ENCODE measurements around the gene BSN.
A peak's percentile ranks its signal among the peaks of the same experiment; 100 is the strongest.
"Not testable (repeated sequence)": the region's sequence is repeated elsewhere in the genome, so short reads cannot be mapped to it uniquely, and the experiment has no call there.

The BSN gene

GRCh38 chr3:49673715-49674496 is 119.6 kb downstream of the BSN start, which contains the start of gene APEH:
Gene APEH, plus strand, starts transcription at chr3:49674351. Its CDS starts 51 bp downstream, at chr3:49674402.
- DNase-seq, result peak; percentile 98
- ATAC-seq, result peak; percentile 91

DNA sequence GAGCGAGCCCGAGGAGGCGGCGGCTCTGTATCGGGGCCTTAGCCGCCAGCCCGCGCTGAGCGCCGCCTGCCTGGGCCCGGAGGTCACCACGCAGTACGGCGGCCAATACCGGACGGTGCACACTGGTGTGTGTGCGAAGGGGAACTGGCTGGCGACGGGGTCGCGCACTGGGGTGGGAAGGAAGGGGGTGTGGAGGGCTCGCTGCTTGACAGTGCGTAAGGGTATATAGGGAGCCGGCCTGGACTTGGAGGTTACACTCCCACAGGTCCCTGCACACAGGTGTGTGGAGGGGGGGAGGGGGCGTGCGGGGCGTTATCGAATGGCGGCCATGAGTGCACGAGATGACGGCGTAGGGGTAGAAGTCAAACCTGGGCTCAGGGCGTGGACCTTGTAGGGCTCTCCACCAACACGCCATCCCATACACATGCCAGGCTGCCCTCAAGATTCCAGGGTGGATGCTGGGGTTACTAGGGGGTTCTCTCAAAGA is 120.3 kb downstream of the BSN start:
- DNase-seq (peak; percentile 38), ATAC-seq (peak; percentile 4)

DNA sequence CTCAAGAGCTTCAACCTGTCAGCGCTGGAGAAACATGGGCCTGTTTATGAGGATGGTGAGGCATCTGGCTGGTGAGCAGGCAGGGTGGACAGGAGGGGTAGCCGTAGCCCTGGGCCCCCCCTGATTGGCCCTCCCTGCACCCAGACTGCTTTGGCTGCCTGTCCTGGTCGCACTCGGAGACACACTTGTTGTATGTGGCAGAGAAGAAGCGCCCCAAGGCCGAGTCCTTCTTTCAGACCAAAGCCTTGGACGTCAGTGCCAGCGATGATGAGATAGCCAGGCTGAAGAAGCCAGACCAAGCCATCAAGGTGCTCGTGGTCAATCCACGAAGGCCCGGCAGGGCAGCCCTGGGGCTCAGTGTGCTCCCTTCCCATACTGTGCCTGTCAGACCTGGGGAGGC is 121.6 kb downstream of the BSN start:
- ATAC-seq, result no peak
- DNase-seq, result no peak

DNA sequence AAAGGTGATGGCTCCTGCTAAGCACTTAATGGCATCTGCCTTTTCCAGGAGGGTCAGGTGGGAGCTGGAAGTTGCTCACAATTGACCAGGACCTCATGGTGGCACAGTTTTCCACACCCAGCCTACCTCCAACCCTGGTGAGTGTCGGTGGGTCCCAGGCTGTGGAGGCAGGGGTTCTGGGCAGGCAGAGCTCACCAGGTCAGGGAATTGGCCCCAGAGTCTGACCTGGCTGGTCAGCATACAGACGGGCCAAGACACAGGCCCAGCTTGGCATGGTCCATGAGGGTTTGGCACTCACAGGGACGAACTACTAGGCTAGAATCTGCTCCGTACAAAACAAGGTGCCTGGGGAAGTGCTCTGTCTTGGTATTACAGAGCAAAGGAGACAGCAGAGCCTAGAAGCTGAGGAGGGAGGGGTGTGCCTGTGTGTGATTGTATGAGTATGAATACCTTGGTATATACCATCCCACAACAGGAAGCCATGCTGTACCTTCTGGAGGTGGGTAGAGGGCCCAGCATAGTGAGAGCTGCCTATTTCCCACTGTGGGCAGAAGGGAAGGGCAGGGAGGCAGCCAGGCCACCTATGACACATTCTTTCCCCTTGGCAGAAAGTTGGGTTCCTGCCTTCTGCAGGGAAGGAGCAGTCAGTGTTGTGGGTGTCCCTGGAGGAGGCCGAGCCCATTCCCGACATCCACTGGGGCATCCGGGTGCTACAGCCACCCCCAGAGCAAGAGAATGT is 126.4 kb downstream of the BSN start:
- no peak for DNase-seq
- ATAC-seq, result no peak

- ATAC-seq, result no peak
Observed at GRCh38 chr3:49681232-49681522, 126.9 kb downstream of the BSN start.

DNA sequence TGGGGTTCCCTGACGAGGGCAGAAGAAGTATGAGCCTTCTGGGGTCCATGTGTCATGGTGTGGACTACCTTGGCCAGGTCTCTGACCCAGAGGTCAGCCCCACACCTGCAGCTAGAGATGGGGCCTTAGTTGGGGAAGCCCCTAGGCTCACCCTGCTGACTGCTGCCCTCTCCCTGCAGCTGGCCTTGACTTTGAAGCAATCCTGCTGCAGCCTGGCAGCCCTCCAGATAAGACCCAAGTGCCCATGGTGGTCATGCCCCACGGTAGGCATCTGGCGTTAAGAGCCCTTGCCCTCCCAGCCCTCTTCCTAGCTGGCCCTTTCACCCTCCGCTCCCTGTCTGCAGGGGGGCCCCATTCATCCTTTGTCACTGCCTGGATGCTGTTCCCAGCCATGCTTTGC is 127.3 kb downstream of the BSN start:
- no peak for ATAC-seq
- DNase-seq, result no peak

More at GRCh38 chr3:49681232-49681522, 126.9 kb downstream of the BSN start:
- DNase-seq, result no peak

GRCh38 chr3:49683162-49683561 is 128.9 kb downstream of the BSN start:
- DNase-seq (no peak), ATAC-seq (no peak)

- DNase-seq, ATAC-seq: not testable (repeated sequence)
Observed at GRCh38 chr3:49684453-49684852, 130.2 kb downstream of the BSN start.

DNA sequence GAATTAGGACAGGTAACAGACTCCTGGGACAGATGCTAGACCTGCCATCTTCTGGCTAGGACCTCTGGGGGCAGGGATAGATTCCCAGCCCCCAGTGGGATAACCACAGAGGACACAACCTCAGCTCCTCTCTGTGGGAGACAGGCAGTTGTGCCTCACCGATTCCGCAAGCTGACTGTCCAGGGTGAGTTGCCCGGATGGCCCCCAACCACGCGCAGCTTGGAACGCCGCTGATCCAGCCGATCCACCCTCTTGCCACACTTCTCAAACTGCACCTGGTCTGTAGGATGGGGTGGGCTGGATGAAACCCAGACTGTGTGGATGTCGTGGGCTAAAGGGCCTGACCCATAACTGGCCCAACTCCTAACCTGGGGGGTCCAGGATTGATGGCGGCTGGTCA is 130.8 kb downstream of the BSN start:
- not testable (repeated sequence) for DNase-seq, ATAC-seq

GRCh38 chr3:49685846-49686245 is 131.6 kb downstream of the BSN start:
- DNase-seq, ATAC-seq: not testable (repeated sequence)

DNA sequence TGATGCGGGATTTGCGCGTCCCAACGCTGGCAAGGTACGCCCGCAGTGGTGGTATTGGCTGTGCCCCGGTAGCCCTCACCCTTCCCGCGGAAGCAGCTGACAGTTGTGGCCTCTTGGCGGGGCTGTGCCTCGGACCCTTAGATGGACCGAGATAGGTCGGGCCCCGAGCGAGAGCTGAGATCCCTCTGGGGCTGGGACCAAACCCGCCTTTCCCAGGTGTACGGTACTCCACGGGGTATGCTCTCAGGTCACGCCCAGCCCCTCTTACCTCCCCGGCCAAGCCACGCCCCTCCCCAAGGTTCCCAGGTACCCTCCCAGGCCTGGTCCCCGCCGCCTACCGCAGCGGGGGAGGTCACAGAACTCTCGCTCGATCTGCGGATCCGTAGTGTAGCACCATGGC is 132.1 kb downstream of the BSN start:
- peak; percentile 9 for ATAC-seq
- peak; percentile 44 for DNase-seq

DNA sequence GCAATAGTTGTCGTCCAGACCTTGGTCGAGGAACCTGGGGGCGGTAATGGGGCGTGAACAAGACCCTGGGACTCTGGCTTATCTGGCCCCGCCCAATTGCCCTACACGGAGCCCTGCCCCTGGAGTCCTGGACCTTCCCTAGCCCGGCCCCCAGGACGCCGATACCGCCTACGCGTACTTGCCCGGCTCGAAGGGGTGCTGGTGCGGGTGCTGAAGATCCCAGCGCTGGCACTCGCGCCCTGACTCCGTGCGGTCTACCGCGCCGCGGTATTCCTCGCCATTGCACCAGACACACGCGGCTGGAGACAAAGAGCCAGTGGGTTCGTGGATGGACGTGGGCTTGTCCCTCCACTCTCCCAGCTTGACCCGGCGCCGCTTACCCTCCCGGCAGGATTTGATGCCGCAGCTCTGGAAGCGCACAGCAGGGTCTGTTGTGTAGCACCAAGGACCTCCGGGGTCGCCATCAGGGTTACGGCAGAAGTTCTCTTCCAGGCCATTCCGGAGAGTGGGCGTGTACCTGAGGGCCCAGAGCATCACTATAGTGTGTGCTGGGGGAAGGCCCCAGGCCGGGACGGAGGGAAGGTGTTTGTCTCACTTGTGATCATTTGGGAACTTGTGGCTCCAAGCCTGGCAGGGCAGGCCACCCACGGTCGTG is 132.6 kb downstream of the BSN start:
- DNase-seq, result peak; percentile 65
- ATAC-seq, result peak; percentile 34

GRCh38 chr3:49687424-49687795 is 133.1 kb downstream of the BSN start:
- not testable (repeated sequence) for DNase-seq, ATAC-seq

DNA sequence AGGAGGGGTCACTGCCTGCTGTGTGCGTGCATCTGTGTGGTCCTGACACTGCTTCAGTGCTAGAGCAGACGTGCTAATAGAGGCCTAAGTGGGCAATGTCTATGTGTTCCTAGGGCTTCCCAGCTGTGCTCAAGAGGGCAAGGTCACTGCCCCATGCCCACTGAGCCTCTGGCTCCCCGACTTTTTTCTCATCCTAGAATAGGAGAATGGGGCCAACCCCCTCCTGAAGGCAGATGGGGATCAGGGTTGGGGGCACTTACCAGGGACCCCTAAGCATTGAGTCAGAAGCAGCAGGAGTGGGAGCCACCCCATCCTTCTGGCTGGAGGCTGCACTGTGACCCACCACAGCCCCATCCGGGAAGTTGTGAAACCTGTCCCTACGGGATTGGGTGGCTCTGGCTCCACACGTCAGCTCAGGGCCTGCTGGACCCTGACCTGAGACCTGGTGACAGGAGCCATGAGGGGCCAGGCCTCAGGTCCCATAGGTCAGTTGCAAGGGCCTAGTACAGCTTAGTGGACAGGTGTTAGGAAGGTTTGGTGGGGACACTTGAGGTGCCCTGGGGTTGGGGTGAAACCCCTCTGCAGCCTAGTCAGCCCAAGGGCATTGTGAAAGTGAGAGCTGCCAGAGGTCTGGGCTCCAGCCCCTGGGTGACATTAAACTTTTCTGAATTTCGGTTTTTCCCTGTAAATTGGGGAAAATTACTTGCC is 134.2 kb downstream of the BSN start:
- not testable (repeated sequence) for ATAC-seq, DNase-seq

- DNase-seq (peak; percentile 96), ATAC-seq (peak; percentile 71)
Observed at GRCh38 chr3:49689046-49689907, 135.0 kb downstream of the BSN start, which contains the start of the genes MST1 and RNF123. Gene MST1, minus strand, starts transcription at chr3:49689474. Its CDS starts 783 bp downstream, at chr3:49688691. Gene RNF123, plus strand, starts transcription at chr3:49689557. Its CDS starts 1,609 bp downstream, at chr3:49691166.

- not testable (repeated sequence) for DNase-seq, ATAC-seq
Observed at GRCh38 chr3:49689908-49690624, 135.8 kb downstream of the BSN start.

- DNase-seq, ATAC-seq: not testable (repeated sequence)
Observed at GRCh38 chr3:49690856-49691255, 136.6 kb downstream of the BSN start.

DNA sequence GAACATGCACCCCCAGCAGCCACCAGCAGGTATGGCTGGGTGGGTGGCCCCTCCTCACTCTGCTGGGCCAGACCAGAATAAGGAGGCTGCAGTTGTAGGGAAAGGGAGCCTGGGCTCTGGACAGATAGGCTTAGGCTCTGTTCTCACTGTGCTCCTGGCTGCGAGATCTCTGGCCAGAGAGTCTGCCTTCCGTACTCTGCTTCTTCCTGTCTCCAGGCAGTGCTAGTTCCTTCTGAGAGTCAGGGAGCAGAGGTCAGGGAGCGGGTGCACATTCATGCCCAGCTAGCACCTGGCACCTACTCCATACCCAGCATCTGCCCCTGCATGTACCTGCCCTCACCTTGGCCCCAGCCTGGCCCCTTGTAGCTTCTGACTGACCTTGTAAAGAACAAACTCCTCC is 137.2 kb downstream of the BSN start:
- ATAC-seq, DNase-seq: not testable (repeated sequence)

GRCh38 chr3:49694409-49695070 is 140.3 kb downstream of the BSN start:
- not testable (repeated sequence) for DNase-seq, ATAC-seq

Measured in stimulated activated naive CD8-positive, alpha-beta T cell treated with anti-CD3 and anti-CD28 coated beads, Interleukin-15, Interleukin-2, amounts not matched to agents 100 U/mL and 50 U/mL, for 24 hours (primary cell).